Fibroblast of mammary gland (primary cell): ENCODE data around the gene ARHGAP26.
A peak's percentile ranks its signal among the peaks of the same experiment; 100 is the strongest.

Experiments used
- DNase-seq: peaks from one replicate; pipeline ENCODE4 v3.0.0-alpha.2; 2010; ENCODE audit warnings: low read depth
- H3K4me3 ChIP-seq: 2 replicates; pipeline ENCODE4 v1.5.1; 2011; ENCODE audit warnings: low read depth, mild to moderate bottlenecking, low read length, moderate library complexity; ENCODE audit not compliant: control insufficient read depth
- CTCF ChIP-seq: conservative IDR thresholded peaks from 2 replicates; pipeline ENCODE4 v1.5.1; 2011; ENCODE audit warnings: low read depth, low read length, inconsistent platforms; ENCODE audit not compliant: control insufficient read depth, insufficient read depth

ARHGAP26 gene

GRCh38 chr5:142881784-142882126 lies 111.6 kb downstream of the ARHGAP26 start:
- no peak for DNase-seq
- no peak for TF ChIP-seq CTCF
- H3K4me3 ChIP-seq = no peak overlapping the region

- peak; percentile 66 for DNase-seq
- no peak for TF ChIP-seq CTCF
Observed at GRCh38 chr5:142883025-142883424, 112.8 kb downstream of the ARHGAP26 start.

GRCh38 chr5:142883438-142883837 lies 113.3 kb downstream of the ARHGAP26 start:
- TF ChIP-seq CTCF = no peak
- H3K4me3 ChIP-seq = no peak overlapping the region
- no peak for DNase-seq

More at GRCh38 chr5:142883025-142883424, 112.8 kb downstream of the ARHGAP26 start:
- H3K4me3 ChIP-seq = no peak overlapping the region

- DNase-seq = no peak
- H3K4me3 ChIP-seq = no peak overlapping the region
- TF ChIP-seq CTCF = no peak
Observed at GRCh38 chr5:142884029-142884428, 113.9 kb downstream of the ARHGAP26 start.

GRCh38 chr5:142886211-142886610 lies 116.0 kb downstream of the ARHGAP26 start:
- H3K4me3 ChIP-seq = no peak overlapping the region
- peak; percentile 49 for DNase-seq
- TF ChIP-seq CTCF = no peak

- DNase-seq = no peak
- no peak overlapping the region for H3K4me3 ChIP-seq
- TF ChIP-seq CTCF = no peak
Observed at GRCh38 chr5:142886956-142887355, 116.8 kb downstream of the ARHGAP26 start.

GRCh38 chr5:142888469-142889085 lies 118.4 kb downstream of the ARHGAP26 start:
- peak; percentile 76 for DNase-seq
- no peak overlapping the region for H3K4me3 ChIP-seq

More at GRCh38 chr5:142888469-142889085, 118.4 kb downstream of the ARHGAP26 start:
- peak; percentile 73 for TF ChIP-seq CTCF
